Psoas muscle (tissue), 8 donors: ENCODE data around the gene VMP1. TPM values are rescaled to one million over a fixed set of nuclear protein-coding genes. Genes with fewer than 3 reads are reported as not detected.

Experiments
- ATAC-seq, 4 donors: fragments of 200-7000 bp; cut with Tn5 transposase; one replicate each; pipeline ENCODE4 v1.9.1; 2020; ENCODE audit warnings: moderate library complexity in 3 of 4, mild to moderate bottlenecking in 2 of 4
- DNase-seq, 2 donors: peaks; one replicate each; pipeline ENCODE4 v3.0.0-alpha.2; 2020
- H3K27ac ChIP-seq: fragments of 200-600 bp; one replicate; pipeline ENCODE4 v1.8.0; 2022
- H3K27me3 ChIP-seq, 3 donors: fragments of 200-600 bp in 1 of 3; one replicate each; pipeline versions ENCODE4 v1.6.1 to v1.8.0; 2013 to 2022; ENCODE audit warnings: low read length in 2 of 3, mild to moderate bottlenecking in 2 of 3, moderate library complexity in 1 of 3; ENCODE audit not compliant: insufficient read depth in 3 of 3
- H3K36me3 ChIP-seq, 2 donors: fragments of 200-600 bp in 1 of 2; one replicate each; pipeline versions ENCODE4 v1.6.1 to v1.8.0; 2013 to 2022; ENCODE audit warnings: low read depth in 1 of 2, mild to moderate bottlenecking in 1 of 2, moderate library complexity in 1 of 2; ENCODE audit not compliant: insufficient read depth in 1 of 2
- H3K4me1 ChIP-seq: fragments of 200-600 bp; one replicate; pipeline ENCODE4 v1.8.0; 2022
- H3K4me3 ChIP-seq: fragments of 200-600 bp; one replicate; pipeline ENCODE4 v1.8.0; 2022; ENCODE audit warnings: mild to moderate bottlenecking
- H3K9me3 ChIP-seq: fragments of 200-600 bp; one replicate; pipeline ENCODE4 v1.8.0; 2022
- whole genome bisulfite sequencing, 3 donors: extraction: QIAGEN DNeasy Blood & Tissue Kit; methylation state at CpG; one replicate each; pipeline versions ENCODE4 v1.1.6 to v1.1.7; 2013; 5-methylcytosine and 5-hydroxymethylcytosine counted together
- intact Hi-C, 2 donors: fragments of 100-400 bp; cut with DNase I; formaldehyde crosslinking; loops; one replicate each; pipeline versions ENCODE4 v1.11.0 to v1.14.2; 2022
- polyA plus RNA-seq, 3 donors: library from polyadenylated mRNA; stranded (reverse); fragments of 200-250 nt; gene quantifications; one replicate each; pipeline ENCODE4 v1.2.3, GENCODE V29; 2013
- total RNA-seq, 4 donors: library from RNA; stranded (reverse); fragmentation: NEBNext Ultra II Directional in 2 of 4; extraction: Animal tissue kit (Norgen Biotek cat#: 25700) in 2 of 4; gene quantifications; one replicate each; pipeline versions ENCODE4 v1.2.1 to v1.2.4, GENCODE V29; 2021 to 2023
- TF ChIP-seq, protein P1 (sequence below): fragments of 200-600 bp; IDR thresholded peaks from one replicate; pipeline ENCODE4 v1.8.0; 2022; ENCODE audit warnings: antibody characterized with exemption
- donor health status: healthy with polysubstance abuse.
- donor health status: DM: no; HTN: no; CAD: no; lungs with moderate emphysema.
- donor health status: Bipolar disorder and iron deficiency.
- donor health status: healthy.
- donor health status: DM: yes; HTN: yes; CAD: no.
- donor health status: DM: no; HTN: no; CAD: no.
- donor health status: DM: no; HTN: no; CAD: no.
- donor health status: DM: yes; HTN: yes; CAD: no.

Gene VMP1
- total and polyA plus RNA-seq, 7 donors = 31.3 to 115 (median 60.5) TPM

DNA sequence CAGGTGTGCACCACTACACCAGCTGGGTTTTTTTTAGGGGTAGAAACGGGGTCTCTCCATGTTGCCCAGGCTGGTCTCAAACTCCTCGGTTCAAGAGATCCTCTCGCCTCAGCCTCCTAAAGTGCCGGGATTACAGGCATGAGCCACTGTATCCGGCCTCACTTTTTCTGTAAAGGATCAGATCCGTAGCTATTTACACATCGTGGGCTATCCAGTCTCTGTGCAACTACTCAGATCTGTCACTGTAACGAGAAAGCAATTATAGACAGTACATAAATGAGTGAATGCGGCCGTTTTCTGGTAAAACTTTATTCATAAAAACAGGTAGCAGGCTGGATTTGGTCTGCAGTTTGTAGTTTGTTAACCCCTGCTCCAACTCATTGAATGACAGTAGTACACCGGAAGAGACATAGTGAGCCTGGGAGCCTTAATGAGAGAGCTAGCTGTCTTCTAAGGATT is 44.5 kb downstream of the VMP1 start:
- intact Hi-C loops = loop anchor here in 1 of 2 donors (2.0 kb wide), 1 partner anchor 107 kb away; no protein-coding TSS in a partner anchor
- TF ChIP-seq, protein P1, sequence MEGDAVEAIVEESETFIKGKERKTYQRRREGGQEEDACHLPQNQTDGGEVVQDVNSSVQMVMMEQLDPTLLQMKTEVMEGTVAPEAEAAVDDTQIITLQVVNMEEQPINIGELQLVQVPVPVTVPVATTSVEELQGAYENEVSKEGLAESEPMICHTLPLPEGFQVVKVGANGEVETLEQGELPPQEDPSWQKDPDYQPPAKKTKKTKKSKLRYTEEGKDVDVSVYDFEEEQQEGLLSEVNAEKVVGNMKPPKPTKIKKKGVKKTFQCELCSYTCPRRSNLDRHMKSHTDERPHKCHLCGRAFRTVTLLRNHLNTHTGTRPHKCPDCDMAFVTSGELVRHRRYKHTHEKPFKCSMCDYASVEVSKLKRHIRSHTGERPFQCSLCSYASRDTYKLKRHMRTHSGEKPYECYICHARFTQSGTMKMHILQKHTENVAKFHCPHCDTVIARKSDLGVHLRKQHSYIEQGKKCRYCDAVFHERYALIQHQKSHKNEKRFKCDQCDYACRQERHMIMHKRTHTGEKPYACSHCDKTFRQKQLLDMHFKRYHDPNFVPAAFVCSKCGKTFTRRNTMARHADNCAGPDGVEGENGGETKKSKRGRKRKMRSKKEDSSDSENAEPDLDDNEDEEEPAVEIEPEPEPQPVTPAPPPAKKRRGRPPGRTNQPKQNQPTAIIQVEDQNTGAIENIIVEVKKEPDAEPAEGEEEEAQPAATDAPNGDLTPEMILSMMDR = no peak
- ATAC-seq (no peak), DNase-seq (no peak)
- no peaks in the 10 kb centered on the region for H3K27me3 ChIP-seq
- peaks cover 0 to 19% of the 10 kb centered on the region in 2 donors for H3K36me3 ChIP-seq
- no peak overlapping the region for H3K4me3 ChIP-seq
- no peaks in the 10 kb centered on the region for H3K9me3 ChIP-seq
- WGBS, 3 donors = 92 to 95% (median 92%) methylated on average over 11 of the region's 11 CpGs
- H3K27ac ChIP-seq = no peak overlapping the region
- H3K4me1 ChIP-seq = peaks cover 14% of the 10 kb centered on the region

DNA sequence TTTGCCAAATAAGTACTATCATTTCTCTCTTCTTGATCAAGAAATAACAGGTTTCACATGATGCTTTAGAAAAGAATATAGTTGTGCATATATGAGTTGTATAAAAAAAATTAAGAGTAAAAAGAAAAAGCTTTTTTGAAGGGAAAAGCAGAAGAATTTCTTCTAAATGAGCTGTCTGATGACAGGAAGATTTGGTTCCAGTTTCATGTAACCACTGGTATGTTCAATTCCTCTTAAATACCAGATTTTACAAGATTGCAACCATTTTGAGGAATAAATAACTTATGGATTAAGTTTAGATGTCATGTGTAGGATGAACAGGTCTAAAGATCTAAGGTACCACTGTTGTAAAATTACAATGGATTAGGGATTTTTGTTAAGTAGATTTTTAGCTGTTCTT is 45.0 kb downstream of the VMP1 start:
- Histone ChIP-seq H3K4me1 (peaks cover 14% of the 10 kb centered on the region), H3K36me3 (peaks cover 0 to 19% of the 10 kb centered on the region in 2 donors), H3K27ac (no peak overlapping the region), H3K27me3 (no peaks in the 10 kb centered on the region), H3K4me3 (no peak overlapping the region), H3K9me3 (no peaks in the 10 kb centered on the region)
- DNase-seq (no peak), ATAC-seq (no peak)
- intact Hi-C loops = loop anchor here in 1 of 2 donors (2.0 kb wide), 1 partner anchor 106 kb away; no protein-coding TSS in a partner anchor
- TF ChIP-seq, protein P1 = no peak

DNA sequence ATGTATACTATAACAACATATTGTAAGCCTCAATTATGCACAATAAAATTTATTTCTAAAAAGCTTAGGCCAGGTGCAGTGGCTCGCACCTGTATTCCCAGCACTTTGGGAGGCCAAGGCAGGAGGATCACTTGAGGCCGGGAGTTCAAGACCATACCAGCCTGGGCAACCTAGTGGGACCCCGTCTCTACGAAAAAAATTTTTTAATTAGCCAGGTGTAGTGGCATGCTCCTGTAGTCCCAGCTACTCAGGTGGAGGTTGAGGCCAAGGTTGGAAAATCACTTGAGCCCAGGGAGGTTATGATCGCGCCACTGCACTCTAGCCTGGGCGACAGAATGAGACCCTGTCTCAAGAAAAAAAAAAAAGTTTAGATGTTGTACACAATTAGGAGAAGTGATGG is 45.5 kb downstream of the VMP1 start:
- no peaks in the 10 kb centered on the region for H3K27me3 ChIP-seq
- H3K27ac ChIP-seq = no peak overlapping the region
- DNase-seq (no peak), ATAC-seq (peak; percentile 7 to 40 (median 30))
- H3K4me1 ChIP-seq = peaks cover 14% of the 10 kb centered on the region
- no peak overlapping the region for H3K4me3 ChIP-seq
- 81 to 90% (median 88%) methylated on average over 7 of the region's 7 CpGs for WGBS, 3 donors
- H3K36me3 ChIP-seq = peaks cover 0 to 19% of the 10 kb centered on the region in 2 donors
- TF ChIP-seq, protein P1 = no peak
- intact Hi-C loops = loop anchor here in 1 of 2 donors (2.0 kb wide), 1 partner anchor 106 kb away; no protein-coding TSS in a partner anchor
- H3K9me3 ChIP-seq = no peaks in the 10 kb centered on the region

DNA sequence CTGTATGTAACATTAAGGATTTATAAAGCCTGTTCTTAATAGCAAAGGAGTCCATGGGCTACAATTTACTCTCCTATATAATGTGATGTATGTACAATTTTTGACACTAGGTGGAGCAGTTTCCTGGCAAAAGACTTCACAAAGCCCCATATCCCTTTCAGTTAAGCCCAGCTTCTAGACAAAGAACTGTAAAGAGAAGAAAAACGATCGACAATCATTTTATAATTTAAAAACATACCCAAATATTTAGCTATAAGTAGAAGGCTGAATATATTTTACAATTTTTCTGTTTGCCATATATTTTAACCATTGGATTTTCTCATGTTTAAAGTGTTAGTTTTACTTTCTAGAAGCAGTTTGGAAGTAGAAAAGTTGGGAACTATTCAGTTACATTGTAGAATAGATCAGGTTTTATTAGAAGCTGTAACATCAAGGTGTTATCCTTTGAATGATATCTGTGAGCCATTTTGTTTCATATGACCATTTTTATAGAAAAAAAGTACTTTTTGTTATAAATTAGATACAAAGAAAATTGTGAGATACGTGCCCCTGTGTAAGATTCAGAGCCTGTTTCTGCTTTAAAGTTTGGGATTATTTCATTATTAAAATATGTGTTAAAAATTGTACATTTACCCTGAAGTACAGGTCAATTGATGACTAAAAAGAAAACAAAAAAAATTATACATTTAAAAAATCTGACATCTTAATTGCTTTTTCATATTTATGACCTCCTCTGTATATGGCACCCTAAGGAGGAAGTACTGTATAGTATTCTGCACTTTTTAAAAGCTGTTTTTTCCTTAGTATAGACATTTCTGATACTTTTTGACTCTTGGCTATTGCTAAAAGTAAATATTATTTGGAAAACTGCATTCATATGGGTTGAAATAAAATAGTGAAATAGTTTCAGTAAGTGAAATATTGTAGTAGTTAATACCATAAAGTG is 46.3 kb downstream of the VMP1 start:
- H3K36me3 ChIP-seq = peaks cover 0 to 19% of the 10 kb centered on the region in 2 donors
- ATAC-seq = peak; percentile 77 to 93 (median 91)
- H3K27ac ChIP-seq = peak overlapping the region; percentile 51
- peak overlapping the region; percentile 52 for H3K4me3 ChIP-seq
- TF ChIP-seq, protein P1 = peak; percentile 79
- WGBS, 3 donors = 31 to 34% (median 33%) methylated on average over 3 of the region's 3 CpGs
- H3K4me1 ChIP-seq = peaks cover 14% of the 10 kb centered on the region
- no peak for DNase-seq
- H3K9me3 ChIP-seq = no peaks in the 10 kb centered on the region
- H3K27me3 ChIP-seq = no peaks in the 10 kb centered on the region
- intact Hi-C loops = loop anchor here (2.0 kb wide), 1 partner anchor 105 kb away; no protein-coding TSS in a partner anchor
